DOHH2 (cell line): ENCODE results near the gene IFI27.

ENCODE experiments used
- CTCF ChIP-seq: fragments of 200-600 bp; sonication (generic); IDR thresholded peaks from one replicate; pipeline ENCODE4 v1.5.1; 2014; ENCODE audit warnings: antibody characterized with exemption, mild to moderate bottlenecking, low read depth, low read length; ENCODE audit not compliant: poor library complexity, severe bottlenecking
- EZH2phosphoT487 ChIP-seq: fragments of 200-600 bp; sonication (generic); IDR thresholded peaks from 2 replicates; pipeline ENCODE4 v1.6.1; 2017; ENCODE audit warnings: borderline replicate concordance, mild to moderate bottlenecking, antibody characterized with exemption, low read length, moderate library complexity, mixed read lengths

GRCh38 chr14:94103554-94104150 is 6.9 kb upstream of the IFI27 start:
- no peak for TF ChIP-seq CTCF
- TF ChIP-seq EZH2phosphoT487: no peak
